Spleen (tissue), 7 donors: Measurements from ENCODE around the gene RAPH1.

Source experiments
- CTCF ChIP-seq, 11 experiments: fragments of 200-600 bp in 7 of 11; fragments of 450-650 bp in 4 of 11; sonication (generic) in 4 of 11; IDR thresholded peaks in 8 of 11; conservative IDR thresholded peaks in 3 of 11; 1 replicate in 7 of 11; 2 replicates in 4 of 11; pipeline versions ENCODE4 v1.4.0 to v1.8.0; 2016 to 2021; ENCODE audit warnings: antibody characterized with exemption in 11 of 11, inconsistent platforms in 4 of 11, mild to moderate bottlenecking in 1 of 11
- POLR2A ChIP-seq, 3 donors: fragments of 450-650 bp; IDR thresholded peaks; one replicate each; pipeline ENCODE4 v1.5.1; 2017; ENCODE audit warnings: antibody characterized with exemption in 3 of 3, mild to moderate bottlenecking in 1 of 3
- POLR2AphosphoS5 ChIP-seq, 3 donors: sonication (generic); formaldehyde crosslinking; IDR thresholded peaks; one replicate each; pipeline ENCODE4 v1.5.1; 2017; ENCODE audit warnings: antibody characterized with exemption in 3 of 3
- donor health status: DM: no; HTN: no; CAD: no; lungs with moderate emphysema.
- donor health status: DM: no; HTN: no; CAD: no.
- donor health status: DM: no; HTN: no; CAD: no.

DNA sequence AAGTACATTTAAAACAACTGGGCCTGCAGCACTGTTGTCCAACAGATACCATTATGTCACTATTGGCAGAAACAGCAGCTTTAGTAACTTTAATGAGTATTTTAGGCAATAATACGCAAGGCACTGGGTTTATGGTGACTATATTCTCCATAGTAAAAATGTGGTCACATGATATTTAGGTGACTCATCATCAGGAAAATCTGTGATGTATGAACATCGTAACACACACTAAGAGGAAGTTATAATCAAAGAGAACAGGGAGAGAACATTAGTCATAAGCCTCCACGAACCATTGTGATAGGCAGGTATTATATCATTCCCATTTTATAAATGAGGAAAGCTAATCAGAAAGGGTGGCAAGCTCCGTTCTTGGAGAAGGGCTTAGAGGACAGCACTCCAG, 36.9 kb downstream of the RAPH1 start:
- no peak for TF ChIP-seq POLR2A (IDR thresholded peaks at IDR 0.05)
- no peak for TF ChIP-seq CTCF (IDR thresholded peaks at IDR 0.05 in 8 of 11, conservative IDR thresholded peaks at IDR 0.05 in 3 of 11)
- no peak for TF ChIP-seq POLR2AphosphoS5 (IDR thresholded peaks at IDR 0.05)
